ENCODE results near the gene UBE3A.

DNA sequence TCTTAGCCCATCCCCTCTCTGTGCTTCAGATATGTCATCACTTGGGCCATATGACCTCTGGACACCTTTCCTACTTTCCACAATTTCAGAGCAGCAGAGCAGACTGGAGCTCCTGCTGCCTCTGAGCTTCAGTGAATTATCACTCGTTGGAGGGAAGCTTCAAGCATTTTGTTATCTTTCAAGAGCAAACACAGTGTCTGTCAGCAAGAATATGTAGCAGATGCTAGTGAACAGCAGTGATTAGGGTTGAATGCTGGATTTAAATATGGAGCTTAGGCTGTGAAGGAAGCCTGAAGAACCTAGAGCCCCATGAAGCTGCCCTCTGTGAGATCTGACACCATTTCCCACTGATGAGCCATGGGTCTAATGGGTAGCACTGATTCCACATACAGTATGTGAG is 115.4 kb downstream of the UBE3A start:
- TF ChIP-seq POLR2AphosphoS5 (IDR thresholded peaks at IDR 0.05; ENCODE audit: low read depth, low read length), result no peak
- TF ChIP-seq POLR2A (IDR thresholded peaks at IDR 0.05; ENCODE audit: low read depth, low read length), result no peak
